ENCODE measurements around the gene CA14.
"Not testable (repeated sequence)": the region's sequence is repeated elsewhere in the genome, so short reads cannot be mapped to it uniquely, and the experiment has no call there.

Gene CA14

DNA sequence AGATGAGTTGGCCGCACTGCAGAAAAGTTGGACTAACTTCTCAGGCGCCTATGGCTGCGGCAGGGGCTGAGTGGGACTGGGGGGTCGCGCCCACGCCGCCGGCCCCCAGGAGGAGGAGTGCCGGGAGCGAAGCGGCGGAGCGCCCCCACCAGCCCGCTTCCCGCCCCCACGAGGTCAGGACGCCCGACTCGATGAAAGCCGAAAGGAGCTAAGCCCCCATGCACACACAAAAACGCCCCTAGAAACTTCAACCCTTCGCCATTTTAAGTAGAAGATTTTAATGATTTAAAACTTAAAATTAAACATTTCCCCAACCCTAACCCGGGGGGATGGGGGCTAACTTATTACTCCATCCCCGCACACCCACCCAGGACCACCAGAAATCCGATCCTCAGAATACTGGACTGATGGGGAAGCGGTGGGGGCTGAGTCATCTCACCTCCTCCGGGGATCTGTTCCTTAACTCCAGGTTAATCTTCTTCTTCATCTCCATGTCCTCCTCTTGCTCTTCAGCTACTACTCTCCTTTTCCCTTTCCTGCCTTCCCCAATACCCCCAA, 22.2 kb upstream of the CA14 start:
- DNase-seq (ENCODE audit: extremely low spot score, insufficient read length, low read depth) (no peak), FAIRE-seq (no peak)

DNA sequence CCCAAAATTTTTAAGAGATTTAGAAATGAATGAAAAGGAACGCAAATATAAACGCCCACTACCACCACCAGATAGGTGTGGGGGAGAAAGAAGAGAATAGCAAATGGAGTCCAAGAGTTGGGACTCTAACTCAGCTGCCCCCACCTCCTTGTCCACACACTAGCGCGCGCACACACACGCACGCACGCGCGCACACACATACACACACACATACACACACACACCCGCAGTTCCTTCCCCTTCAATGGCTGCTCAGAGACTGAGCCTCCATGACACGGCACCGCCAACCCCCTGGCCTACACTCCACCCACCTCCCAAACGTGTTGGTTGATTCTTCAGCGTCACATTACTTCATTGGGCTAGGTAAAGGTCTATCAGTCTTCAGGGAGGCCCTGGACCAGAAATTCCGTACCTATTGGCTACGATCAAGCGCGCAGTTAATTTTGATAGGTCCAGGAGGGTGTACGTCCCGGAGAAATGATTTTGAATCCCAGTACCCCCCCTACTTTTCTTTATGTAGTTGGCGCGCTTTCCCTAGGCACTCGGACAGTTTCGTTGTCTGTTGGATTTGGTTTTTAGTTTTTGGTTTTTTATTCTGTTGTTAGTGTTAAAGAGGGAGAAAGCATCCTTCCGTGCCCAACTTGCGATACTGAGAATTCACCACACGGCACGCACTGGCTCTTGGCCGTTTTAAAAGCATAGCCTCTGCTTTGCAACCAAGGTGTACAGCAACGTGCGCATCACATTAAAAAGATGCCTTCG, 21.5 kb upstream of the CA14 start, which contains the start of gene ANP32E:
Gene ANP32E (minus strand): TSS at position 261 of the 762 bp plus-strand sequence. CDS start 326 bp downstream, outside the sequence.
- FAIRE-seq, result peak; percentile 95
- peak; percentile 87 for DNase-seq (ENCODE audit: extremely low spot score, insufficient read length, low read depth)

DNA sequence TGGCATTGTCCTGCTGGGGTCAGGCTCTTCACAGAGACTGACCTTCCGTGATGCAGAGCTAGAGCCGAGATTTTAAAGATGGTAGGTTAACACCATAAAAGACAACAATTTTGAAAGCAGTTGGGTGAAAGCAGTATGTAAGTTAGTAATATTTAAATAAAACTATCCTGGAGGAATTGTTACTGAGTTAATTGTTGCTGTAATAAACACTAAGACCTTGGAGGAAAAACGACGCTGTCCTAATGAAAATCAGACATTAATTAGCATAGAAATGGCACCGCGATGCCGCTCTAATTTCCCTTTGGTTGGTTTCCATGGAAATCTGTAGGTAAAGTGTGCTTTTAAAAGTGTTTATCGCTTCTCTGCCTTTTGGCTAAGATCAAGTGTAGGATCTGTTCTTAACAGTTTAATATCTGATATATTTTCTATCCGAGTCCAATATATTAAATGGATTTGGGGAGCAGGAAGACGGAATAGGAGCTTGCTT, 20.9 kb upstream of the CA14 start:
- no peak for FAIRE-seq
- no peak for DNase-seq (ENCODE audit: extremely low spot score, insufficient read length, low read depth)

DNA sequence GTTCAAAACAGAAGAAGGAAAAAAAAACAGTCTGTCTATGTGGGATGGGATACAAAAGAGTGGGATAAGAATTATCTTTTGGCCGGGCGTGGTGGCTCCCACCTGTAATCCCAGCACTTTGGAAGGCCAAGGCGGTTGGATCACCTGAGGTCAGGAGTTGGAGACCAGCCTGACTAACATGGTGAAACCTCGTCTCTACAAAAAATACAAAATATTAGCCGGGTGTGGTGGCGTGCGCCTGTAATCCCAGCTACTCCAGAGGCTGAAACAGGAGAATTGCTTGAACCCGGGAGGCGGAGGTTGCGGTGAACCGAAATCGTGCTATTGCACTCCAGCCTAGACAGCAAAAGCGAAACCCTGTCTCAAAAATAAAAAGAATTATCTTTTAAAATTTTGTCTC, 20.4 kb upstream of the CA14 start:
- not testable (repeated sequence) for DNase-seq (ENCODE audit: extremely low spot score, insufficient read length, low read depth); FAIRE-seq

GRCh38 chr1:150237746-150238145, 19.8 kb upstream of the CA14 start:
- FAIRE-seq, result no peak
- no peak for DNase-seq (ENCODE audit: extremely low spot score, insufficient read length, low read depth)

GRCh38 chr1:150243003-150243402, 14.6 kb upstream of the CA14 start:
- FAIRE-seq, result no peak

DNA sequence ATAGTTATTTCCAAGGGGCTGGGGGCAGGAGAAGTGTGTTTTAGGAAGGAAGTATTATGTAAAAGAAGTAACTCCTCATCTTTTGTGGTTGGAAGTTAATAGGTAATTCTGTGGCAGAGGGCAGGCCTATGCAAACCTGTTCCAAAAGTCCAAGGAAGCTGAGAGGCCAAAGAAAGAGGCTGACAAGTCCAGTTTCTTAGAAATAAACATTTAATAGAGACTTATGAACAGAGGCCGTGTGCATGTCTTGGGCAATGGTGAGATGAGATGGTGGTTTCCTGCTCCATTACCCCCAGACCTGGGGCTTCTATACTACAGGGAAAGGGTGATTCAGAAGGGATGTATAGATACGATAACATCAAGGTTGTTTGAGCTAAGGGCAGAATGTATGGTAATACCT, 7.6 kb upstream of the CA14 start:
- peak; percentile 31 for FAIRE-seq

More at GRCh38 chr1:150243003-150243402, 14.6 kb upstream of the CA14 start:
- no peak for DNase-seq (ENCODE audit: extremely low spot score, insufficient read length, low read depth)

GRCh38 chr1:150256198-150256553, 1.4 kb upstream of the CA14 start:
- no peak for DNase-seq (ENCODE audit: extremely low spot score, insufficient read length, low read depth)
- no peak for FAIRE-seq

More for the DNA sequence above, 7.6 kb upstream of the CA14 start:
- DNase-seq (ENCODE audit: extremely low spot score, insufficient read length, low read depth), result no peak

DNA sequence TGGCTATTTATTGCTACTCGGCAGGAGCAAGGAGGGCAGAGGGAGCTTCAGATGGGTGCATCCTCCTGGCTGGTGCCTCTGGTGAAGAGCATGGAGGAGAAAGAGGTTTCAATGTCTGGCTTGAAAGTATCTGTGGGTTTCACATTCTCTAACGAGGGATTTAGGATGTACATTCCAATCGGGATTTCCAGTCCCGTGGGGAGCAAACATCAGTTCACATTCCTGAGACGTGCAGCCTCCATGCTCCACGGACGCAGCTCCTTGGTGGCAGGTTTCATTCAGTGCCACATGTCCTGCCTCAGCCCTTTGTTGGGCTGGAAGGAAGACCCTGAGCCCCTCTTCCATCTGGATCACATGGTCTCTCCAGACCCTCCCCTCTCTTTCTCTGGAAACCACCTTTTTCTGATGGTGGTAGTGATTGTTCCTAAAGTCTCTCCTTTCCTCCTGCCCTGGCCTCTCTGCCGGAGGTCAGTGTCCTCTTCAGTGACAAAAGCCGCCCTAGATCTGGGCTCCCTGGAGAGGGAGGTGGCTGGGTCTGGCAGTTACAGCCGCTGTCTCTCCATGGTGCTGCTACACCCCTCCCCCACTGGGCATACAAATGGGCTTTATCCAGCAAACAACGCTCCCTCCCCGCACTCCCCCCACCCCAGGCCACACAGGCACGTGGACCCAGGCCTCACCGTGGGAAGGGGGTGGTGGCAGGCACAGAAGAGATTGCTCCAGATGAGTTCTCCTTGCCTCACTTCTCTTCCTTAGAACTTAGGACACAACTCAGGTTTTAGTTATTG, 826 bp upstream of the CA14 start:
- FAIRE-seq (no peak), DNase-seq (ENCODE audit: extremely low spot score, insufficient read length, low read depth) (no peak)

- no peak for FAIRE-seq
- no peak for DNase-seq (ENCODE audit: extremely low spot score, insufficient read length, low read depth)
Observed at GRCh38 chr1:150259217-150259616, 1.6 kb downstream of the CA14 start.

- DNase-seq (ENCODE audit: extremely low spot score, insufficient read length, low read depth) (no peak), FAIRE-seq (no peak)
Observed at GRCh38 chr1:150259758-150260669, 2.4 kb downstream of the CA14 start.

DNA sequence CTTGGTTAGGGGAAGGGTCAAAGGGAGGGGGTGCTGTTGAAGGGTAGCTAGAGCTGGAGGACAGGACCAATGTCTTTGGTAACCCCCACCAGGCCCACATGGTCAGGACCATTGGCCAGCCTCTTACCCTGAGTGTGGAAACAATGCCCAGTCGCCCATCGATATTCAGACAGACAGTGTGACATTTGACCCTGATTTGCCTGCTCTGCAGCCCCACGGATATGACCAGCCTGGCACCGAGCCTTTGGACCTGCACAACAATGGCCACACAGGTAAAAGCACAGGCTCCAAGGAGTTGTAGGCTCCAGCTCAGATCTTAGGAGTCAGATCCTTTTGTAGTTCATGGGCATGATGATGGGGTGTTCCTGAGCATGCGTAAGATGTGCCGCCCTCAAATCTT, 3.8 kb downstream of the CA14 start:
- FAIRE-seq (no peak), DNase-seq (ENCODE audit: extremely low spot score, insufficient read length, low read depth) (no peak)

DNA sequence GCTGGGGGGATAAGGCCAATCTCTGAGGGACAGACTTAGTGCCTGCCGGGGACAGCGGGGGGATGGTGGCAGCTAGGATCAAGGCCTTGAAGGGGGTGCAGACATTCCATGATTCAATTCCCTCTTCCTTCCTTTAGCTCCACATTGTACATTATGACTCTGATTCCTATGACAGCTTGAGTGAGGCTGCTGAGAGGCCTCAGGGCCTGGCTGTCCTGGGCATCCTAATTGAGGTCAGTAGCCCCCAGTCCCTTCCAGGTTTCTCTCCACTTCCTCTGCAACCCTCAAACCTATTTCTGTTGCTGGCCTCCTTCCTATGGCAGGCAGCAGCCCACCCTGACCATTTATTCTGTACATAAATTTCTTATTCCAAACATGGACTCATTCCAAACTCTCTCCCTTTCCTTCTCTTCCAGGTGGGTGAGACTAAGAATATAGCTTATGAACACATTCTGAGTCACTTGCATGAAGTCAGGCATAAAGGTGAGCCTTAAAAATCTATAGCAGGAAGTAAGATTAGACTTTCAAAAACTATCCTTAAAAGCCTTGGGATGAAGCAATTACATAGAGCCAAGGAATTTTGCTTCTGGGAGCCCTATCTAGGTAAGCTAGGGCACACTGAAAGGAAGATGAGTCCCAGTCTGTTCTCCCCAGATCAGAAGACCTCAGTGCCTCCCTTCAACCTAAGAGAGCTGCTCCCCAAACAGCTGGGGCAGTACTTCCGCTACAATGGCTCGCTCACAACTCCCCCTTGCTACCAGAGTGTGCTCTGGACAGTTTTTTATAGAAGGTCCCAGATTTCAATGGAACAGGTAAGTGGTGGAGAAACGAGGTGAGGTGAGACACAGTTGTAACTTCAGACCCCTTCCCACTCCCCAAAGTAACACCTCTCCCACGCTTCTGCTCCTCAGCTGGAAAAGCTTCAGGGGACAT, 5.1 kb downstream of the CA14 start:
- DNase-seq (ENCODE audit: extremely low spot score, insufficient read length, low read depth), result no peak
- FAIRE-seq, result no peak

GRCh38 chr1:150263549-150263948, 6.0 kb downstream of the CA14 start:
- FAIRE-seq (no peak), DNase-seq (ENCODE audit: extremely low spot score, insufficient read length, low read depth) (no peak)

- no peak for DNase-seq (ENCODE audit: extremely low spot score, insufficient read length, low read depth)
- no peak for FAIRE-seq
Observed at GRCh38 chr1:150267896-150268295, 10.3 kb downstream of the CA14 start.

- DNase-seq (ENCODE audit: extremely low spot score, insufficient read length, low read depth) (no peak), FAIRE-seq (peak; percentile 9)
Observed at GRCh38 chr1:150268340-150268704, 10.7 kb downstream of the CA14 start.

DNA sequence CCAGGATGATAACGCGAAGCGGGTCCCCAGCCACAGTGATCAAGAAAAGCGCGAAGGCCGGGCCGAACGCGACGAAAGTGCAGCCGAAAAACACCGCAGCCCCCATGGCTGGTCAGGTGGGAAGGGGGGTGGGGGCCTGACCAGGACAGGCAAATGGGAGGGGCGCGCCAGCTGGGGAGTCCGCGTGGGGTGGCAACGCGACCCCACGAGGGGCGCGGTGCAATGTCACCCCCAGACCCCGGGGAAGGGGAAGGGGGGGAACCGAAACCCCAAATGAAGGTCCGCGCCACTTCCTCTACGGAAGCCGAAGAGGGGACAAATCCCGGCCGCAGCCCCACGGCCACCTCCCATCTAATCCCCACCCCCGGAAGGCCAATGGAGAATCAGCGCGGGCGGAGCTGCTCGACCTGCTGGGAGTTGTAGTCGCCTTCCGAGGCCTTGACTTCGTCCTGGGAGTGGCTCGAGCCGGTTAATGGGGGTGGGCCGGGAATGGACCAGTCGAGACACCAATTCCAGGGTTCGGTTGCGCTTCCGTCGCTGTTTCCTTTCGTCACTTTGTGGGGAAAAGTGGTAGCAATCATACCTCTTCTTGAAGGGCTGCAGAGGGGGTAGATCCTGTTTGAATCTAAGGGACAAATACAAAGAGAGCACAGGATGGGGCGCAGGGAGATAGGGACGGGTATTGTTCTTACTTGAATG, 11.3 kb downstream of the CA14 start, which contains the start of gene APH1A:
Gene APH1A (minus strand): TSS at position 312 of the 699 bp plus-strand sequence. CDS start 206 bp downstream, at position 106.
- FAIRE-seq (peak; percentile 93), DNase-seq (ENCODE audit: extremely low spot score, insufficient read length, low read depth) (peak; percentile 95)

GRCh38 chr1:150269451-150269850, 11.9 kb downstream of the CA14 start:
- DNase-seq (ENCODE audit: extremely low spot score, insufficient read length, low read depth), result no peak
- FAIRE-seq, result no peak

All from GM18507 (cell line).